ENCODE measurements around the gene SLC25A47. TPM values are rescaled to one million over a fixed set of nuclear protein-coding genes. Genes with fewer than 3 reads are reported as not detected.
"Not testable (repeated sequence)": the region's sequence is repeated elsewhere in the genome, so short reads cannot be mapped to it uniquely, and the experiment has no call there.

SLC25A47 gene
- total RNA-seq, 2 experiments from 2014 or later = not detected

DNA sequence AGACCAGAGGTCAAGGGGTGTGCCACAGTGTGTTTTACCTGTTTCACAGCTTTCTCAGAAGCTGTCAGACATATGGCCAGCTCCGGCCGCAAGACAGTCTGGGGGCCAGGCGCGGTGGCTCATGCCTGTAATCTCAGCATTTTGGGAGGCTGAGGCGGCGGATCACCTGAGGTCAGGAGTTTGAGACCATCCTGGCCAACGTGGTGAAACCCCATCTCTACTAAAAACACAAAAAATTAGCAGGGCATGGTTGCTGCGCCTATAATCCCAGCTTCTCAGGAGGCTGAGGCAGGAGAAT is 35.2 kb upstream of the SLC25A47 start:
- POLR2A ChIA-PET = not testable (repeated sequence)
- CTCF ChIA-PET = interaction anchor here (1.1 to 2.7 kb wide), 2 partner anchors 16 to 90 kb away, joined by 3 to 11 read pairs; no protein-coding TSS in a partner anchor

DNA sequence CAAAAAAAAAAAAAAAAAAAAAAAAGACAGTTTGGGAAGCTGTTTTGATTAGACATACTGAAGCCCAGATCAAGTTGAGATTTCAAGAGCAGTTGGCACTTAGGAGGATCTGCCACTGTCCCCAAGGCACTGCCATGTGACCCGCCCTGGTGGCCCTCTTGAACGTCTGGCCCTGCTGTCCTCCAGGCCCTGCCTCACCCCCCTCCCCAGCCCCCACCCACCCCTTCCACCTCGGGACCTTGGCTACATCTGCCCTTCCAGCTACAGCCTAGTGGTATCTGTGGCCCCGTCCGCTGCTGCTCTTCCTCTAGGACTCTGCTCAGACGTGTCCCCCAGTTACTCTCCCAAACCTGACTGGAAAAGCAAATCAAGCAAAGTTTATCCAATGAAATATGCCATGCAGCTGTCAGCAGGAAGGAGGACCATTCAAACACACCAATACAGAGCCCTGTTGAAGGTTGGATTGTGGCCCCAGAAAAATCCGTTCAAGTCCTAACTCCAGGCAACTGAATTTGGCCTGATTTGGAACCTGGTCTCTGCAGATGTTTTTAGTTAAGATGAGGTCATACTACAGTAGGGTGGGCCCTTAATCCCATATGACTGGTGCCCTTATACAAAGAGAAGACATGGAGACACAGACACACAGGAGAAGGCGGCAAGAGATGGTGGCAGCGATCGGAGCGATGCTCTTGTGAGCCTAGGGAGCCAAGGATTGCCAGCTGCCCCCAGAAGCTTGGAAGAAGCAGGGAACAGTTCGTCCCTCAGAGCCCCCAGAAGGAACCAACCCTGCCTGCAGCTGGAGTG is 34.6 kb upstream of the SLC25A47 start:
- POLR2A ChIA-PET = no interaction called here
- CTCF ChIA-PET = no interaction called here

DNA sequence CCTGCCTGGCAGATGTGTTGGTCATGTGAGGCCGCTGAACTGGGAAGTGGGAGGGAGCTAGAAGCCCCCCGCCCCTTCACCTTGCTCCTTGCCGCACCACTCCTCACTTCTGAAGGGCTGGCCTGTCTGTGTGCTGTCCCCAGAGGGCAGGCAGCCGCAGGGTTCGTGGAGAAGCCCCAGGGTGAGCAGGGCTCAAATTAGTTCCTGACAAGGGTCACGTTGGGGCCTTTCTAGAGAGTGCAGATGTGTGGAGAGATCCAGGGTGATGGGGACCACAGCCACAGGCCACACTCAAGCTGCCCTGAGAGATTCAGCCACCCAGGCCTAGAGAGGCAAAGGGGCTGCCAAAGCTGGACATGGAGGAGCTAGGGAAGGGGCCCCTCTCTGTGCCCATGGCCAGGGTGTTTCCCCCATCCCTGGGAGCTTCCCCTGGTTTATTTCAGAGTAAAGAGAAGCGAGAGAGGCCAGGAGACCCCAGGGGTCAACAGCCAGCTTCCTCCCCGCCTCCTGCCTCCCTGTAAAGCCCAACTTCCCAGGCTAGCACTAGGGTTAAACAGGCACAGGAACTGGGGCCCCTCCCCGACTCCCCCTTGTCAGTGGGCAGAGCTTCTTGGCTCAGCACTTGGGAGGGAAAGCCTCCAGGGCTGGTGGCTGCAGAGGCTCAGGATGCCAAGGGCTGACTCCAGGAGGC is 33.1 kb upstream of the SLC25A47 start:
- CTCF ChIA-PET = interaction anchor here (0.6 to 1.3 kb wide), 3 partner anchors 13 to 88 kb away, joined by 3 to 4 read pairs (median 4); no protein-coding TSS in a partner anchor

DNA sequence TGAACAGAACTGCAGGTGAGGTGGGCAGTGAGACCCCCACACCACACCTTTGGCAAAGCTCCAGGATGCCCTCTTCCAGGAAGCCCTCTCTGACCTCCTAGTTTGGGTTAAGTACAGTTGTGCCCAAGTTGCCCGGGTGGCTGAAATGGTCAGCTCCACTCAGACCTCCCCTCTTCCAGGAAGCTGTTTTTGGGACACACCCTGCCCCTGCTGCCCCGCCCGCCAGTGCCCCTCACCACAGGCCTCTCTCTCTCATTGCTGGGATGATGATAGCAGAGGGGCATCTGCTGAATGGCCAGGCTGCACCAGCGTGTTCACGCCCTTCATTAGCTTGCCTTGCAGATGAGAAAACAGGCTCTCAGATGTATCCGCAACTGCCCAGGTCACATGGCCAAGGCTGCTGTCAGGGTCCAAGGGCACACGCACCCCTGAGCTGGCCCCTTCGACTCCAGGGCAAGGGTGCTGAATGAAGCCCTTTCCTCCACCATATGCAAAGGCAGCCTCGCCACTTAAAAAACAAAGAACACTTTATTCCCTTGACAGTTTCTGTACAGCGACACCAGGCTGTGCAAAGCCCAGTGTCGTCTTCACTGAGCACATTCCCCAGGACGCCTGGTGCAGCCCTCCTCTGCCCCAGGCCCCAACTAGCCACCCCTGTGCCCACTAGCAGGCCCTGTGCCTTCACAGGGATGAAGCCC is 32.4 kb upstream of the SLC25A47 start:
- ChIA-PET CTCF (interaction anchor here (1.0 to 1.3 kb wide), 2 partner anchors 13 to 87 kb away, joined by 3 to 4 read pairs; no protein-coding TSS in a partner anchor), POLR2A (no interaction called here)

More for the DNA sequence above, 33.1 kb upstream of the SLC25A47 start:
- POLR2A ChIA-PET = no interaction called here

DNA sequence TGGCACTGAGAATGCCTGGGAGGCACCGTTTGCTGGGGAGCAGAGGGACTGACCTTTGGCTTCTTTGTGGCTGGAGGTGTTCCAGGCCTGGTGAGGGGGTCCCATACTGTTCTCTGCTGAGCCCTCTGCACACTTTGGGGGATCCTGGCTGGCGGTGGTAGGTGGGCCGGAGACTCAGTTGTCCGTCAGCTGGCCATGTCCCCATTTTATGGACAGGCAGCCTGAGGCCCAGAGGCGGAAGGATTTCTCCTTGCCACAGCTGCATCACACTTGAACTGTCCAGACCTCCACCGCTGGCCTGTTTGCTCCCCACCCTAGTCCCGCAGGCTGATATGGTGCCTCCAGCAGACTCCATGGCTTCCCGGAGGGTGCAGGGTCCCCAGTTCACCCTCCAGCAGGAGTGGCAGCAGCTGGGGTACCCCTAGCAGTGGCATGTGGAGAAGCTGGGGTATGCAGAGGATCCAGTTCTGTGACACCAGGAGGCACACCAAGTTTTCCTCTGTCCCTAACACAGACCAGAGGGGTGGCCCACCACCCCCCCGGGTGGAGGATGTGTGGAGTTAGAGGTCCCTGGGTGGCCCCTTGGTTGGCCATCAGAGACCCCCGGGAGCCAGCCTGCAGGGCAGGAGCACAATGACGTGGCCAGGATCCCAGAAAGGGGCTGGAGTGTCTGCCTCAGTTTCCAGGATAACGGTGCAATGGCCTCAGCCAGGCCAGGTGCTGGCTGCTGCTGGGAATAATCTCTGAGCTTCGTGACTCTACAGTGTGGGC is 31.6 kb upstream of the SLC25A47 start:
- POLR2A ChIA-PET = no interaction called here
- CTCF ChIA-PET = no interaction called here

DNA sequence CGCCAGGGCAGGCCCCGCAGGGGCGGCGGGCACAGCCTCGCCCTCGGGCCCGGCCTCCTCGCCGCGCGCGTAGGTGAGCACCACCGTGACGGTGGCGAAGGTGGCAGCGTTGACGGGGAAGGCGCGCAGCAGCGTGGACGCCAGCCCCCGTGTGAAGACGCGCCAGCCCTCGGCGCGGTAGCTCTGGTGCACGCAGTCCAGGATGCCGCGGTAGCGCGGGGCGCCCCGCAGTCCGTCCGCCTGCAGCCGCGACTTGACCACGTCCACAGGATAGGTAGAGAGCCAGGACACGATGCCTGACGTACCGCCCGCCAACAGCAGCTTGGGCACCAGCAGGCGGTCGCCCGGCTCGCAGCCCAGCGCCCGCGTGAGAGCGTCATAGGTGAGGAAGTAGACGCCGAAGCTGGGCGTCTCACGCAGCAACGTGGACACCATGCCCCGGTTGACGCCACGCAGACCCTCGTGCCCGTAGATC is 30.8 kb upstream of the SLC25A47 start:
- ChIA-PET CTCF (interaction anchor here (0.6 kb wide), 1 partner anchor 299 kb away, joined by 4 read pairs; no protein-coding TSS in a partner anchor), POLR2A (no interaction called here)

DNA sequence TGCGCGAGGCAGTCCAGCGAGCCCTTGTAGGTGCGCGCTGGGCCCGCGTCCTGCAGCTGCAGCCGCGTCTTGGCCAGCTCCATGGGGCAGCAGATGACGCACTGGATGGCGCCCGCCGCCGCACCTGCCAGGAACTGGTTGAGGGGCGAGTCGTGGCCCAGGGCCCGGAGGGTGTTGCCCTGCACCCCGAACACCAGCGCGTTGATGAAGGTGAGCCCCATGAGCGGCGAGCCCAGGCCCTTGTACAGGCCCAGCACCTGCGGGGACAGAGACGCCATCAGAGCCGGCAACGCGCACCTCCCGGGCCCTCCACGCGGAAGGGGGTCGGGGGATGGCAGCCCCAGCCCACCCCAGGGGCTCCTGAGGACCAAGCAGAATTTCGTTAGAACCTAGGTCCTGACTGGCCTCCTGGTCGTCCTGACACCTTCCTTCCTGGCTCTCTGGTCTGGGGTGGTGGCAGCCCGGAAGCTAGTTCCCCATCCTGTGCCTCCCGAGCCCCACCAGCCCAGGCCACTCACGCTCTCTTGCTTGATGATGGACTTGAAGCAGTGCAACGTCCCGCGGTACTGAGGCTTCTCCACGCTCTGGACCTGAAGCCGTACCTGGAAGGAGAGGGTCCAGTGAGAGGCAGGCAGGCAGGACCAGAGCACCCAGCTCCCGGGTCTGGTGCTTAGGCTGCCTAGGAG is 30.2 kb upstream of the SLC25A47 start:
- ChIA-PET POLR2A (no interaction called here), CTCF (interaction anchor here (0.6 kb wide), 1 partner anchor 299 kb away, joined by 4 read pairs; no protein-coding TSS in a partner anchor)

DNA sequence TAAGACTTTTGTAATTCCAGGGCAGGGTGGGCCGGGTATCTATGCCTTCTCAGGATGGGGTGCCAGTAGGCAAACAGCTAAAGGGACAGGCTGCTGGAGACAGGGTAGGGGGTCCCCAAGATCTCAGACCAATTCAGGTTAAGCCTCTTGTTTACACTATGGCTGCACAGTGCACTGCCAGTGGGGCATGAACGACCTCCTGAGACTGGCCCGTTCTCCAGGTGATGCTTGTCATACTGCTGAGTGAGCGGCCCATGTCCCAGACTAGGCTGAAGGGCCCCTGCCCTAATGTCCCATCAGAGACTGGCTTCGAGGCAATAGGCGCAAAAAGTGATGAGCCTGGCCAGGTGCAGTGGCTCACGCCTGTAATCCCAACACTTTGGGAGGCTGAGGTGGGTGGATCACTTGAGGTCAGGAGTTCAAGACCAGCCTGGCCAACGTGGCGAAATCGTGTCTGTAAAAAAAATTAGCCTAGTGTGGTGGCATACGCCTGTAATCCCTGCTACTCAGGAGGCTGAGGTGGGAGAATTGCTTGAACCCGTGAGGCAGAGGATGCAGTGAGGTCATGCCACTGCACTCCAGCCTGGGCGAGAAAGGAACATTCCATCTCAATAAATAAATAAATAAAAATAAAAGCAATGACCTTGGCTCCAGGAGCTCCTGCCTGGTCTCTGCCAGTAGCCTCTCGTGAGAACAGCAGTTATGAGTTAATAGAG is 29.5 kb upstream of the SLC25A47 start:
- ChIA-PET POLR2A (no interaction called here), CTCF (interaction anchor here (2.3 kb wide), 1 partner anchor 8 kb away, joined by 15 read pairs; no protein-coding TSS in a partner anchor)

DNA sequence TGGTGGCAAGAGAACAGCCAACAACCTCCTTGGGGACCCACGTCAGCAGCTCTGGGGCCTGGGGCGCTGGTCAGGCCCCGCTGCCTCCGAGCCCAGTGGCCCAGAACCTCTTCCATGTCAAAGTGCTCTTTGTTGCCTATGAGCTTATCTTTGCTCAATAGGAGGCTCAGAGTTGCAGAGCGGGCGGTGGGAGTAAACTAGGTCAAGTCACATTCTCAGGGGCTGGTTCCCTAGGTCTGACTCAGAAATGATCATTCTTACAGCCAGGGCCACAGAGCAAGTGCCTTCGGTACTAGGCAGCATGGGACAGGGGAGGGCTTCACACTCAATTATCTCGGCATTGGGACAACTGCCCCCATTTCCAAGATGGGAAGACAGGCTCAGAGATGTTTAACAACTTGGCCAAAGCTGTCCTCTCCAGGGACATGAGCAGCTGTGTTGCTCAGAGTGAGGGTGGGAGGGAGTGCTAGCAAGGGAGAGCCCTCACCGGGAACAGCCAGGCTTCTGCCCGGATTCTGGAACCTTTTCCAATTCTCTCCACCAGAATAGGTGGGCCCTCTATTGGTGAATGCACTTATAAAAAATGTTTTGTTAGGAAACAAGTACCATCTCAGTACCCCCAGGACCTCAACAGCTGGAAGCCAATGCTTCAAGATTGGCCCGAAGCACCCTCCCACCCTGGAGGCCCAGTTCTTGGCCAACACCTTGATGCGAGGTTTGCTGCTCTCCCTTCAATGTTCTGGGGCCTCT is 28.8 kb upstream of the SLC25A47 start:
- ChIA-PET CTCF (interaction anchor here (2.3 kb wide), 1 partner anchor 8 kb away, joined by 15 read pairs; no protein-coding TSS in a partner anchor), POLR2A (no interaction called here)

DNA sequence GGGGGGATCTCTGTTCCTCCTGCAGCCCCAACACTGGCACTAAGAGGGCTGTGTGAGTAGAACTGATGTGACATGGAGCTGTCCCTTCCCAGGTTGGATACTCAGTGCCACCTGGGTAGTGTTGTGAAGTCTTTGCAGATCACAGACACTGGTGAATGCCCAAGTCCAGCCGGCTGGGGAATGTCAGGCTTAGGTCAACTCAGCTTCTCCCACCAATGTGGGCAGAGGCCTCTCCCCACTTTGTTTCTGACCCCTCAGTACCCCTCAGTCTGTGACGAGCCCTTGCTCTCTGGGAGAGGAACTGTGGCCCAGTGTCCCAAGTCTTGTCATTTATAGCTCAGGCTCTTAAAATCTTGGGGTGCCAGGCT is 28.2 kb upstream of the SLC25A47 start:
- POLR2A ChIA-PET = no interaction called here
- CTCF ChIA-PET = interaction anchor here (2.3 kb wide), 1 partner anchor 9 kb away, joined by 15 read pairs; no protein-coding TSS in a partner anchor

DNA sequence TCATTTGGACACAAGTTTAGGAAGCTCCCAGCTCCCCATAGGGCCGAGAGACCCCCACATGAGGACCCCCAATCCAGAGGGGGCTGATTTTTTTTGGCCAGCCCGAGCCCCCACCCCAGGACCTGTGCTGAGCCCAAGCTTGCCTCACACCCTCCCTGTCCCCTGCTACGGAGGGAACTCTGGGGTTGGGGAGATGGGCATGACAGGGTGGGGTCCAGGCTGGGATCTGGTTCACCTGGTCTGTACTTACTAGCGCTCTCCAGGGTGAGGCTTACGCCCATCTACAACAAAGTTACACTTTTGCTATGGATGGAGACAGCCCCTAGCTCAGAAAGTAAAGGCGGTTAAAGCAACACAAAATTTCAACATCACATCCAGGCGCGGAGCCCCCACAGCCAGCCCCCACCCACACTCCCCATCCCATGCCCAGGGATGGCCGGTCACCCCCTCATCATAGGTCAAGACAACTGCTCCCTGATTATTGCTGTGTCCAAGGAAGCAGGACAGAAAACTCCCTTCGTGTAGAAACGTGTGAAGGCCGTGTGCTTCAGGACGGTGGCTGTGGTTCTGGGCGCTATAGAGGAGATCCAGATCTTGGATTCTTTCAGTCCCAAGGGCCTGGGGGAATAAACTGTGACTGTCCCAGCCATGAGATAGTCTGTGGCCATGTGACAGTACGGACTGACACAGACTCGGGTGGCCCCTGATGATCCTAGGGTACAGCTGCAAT is 27.6 kb upstream of the SLC25A47 start:
- ChIA-PET CTCF (interaction anchor here (0.8 to 2.3 kb wide), 2 partner anchors 10 to 51 kb away, joined by 3 to 15 read pairs; no protein-coding TSS in a partner anchor), POLR2A (no interaction called here)

DNA sequence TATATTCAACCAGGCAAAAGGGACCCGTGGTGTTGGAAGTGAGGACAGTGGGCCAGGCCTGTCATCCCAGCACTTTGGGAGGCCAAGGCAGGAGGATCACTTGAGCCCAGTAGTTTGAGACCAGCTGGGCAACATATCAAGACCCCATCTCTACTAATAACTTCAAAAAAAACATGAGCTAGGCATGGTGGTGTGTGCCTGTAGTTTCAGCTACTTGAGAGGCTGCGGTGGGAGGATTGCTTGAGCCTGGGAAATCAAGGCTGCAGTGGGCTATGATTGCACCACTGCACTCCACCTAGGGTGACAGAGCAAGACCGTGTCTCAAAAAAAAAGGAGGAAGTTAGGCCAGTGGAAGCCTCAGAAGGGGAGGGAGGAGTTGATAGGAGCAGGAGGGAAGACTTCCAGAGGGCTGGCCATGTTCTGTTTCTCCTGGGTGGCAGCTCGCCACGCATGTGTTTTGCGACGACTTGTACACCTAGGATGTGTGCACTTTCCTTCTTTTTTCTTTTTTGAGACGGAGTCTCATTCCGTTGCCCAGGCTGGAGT is 27.0 kb upstream of the SLC25A47 start:
- ChIA-PET POLR2A (interaction anchor here (0.6 kb wide), 2 partner anchors 61 to 82 kb away, joined by 3 to 6 read pairs; no protein-coding TSS in a partner anchor), CTCF (interaction anchor here (0.8 to 2.3 kb wide), 3 partner anchors 10 to 50 kb away, joined by 3 to 15 read pairs (median 5); no protein-coding TSS in a partner anchor)

DNA sequence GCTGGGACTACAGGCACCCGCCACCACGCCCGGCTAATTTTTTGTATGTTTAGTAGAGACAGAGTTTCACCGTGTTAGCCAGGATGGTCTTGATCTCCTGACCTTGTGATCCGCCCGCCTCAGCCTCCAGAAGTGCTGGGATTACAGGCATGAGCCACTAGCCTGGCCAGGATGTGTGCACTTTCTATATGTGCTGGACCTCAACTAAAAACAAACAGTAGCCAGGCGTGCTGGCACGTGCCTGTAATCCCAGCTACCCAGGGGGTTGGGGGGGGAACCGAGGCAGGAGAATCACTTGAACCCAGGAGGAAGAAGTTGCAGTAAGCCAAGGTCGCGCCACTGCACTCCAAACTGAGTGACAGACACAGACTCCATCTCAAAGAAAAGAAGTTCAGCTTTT is 26.4 kb upstream of the SLC25A47 start:
- ChIA-PET CTCF (interaction anchor here (0.8 to 1.1 kb wide), 2 partner anchors 11 to 50 kb away, joined by 3 to 5 read pairs; no protein-coding TSS in a partner anchor), POLR2A (interaction anchor here (0.6 kb wide), 2 partner anchors 62 to 81 kb away, joined by 3 to 6 read pairs; no protein-coding TSS in a partner anchor)

DNA sequence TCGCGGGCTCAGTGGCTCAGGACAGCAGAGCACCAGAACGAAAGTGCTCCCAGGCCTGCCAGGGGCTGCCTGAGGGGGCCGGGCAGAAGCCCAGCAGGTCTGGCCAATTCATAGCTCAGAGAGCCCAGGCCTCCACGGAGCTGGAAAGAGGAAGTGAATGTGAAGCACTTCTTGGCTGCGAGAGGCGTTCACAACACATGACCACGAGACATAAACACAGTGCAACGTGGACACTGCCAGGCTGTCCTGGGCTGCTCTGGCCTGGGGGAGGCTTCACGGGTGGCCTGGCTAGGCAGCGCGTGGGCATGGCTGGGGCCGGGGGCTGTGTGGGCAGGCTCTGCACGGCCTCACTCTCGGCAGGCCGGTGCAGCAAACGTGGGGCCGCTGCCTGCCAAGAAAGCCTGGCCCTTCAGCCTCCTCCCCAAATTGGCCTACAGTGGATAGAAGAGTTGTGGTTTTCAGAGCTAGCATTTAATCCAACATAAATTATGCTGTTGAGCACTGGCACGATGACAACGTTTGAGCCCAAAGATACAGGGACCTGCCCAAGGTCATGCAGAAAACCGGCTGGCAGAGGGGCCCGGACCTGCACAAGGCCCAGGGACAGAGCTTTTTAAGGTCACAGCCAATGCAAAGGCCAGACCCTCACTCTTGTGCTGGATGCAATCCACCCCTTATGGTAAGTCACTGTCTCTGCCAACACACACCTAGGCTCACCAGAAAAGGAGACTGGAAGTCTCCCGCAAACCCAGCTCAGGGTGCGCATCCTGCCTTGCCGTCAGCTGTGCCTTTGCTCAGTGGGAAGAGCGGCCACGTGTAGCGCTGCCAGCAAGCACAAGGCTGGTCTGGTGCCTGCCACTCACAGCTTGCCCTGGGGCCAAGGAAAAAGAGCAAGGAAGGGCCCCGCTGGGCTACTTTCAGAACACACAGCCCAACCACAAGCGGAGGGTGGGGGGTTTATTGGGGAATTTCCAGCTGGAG is 25.5 kb upstream of the SLC25A47 start:
- ChIA-PET CTCF (interaction anchor here (1.1 to 1.8 kb wide), 2 partner anchors 12 kb away, joined by 5 read pairs; no protein-coding TSS in a partner anchor), POLR2A (no interaction called here)
